H1 (cell line): ENCODE data around the gene LCN9. TPM values are rescaled to one million over a fixed set of nuclear protein-coding genes. Genes with fewer than 3 reads are reported as not detected.
"Not testable (repeated sequence)": the region's sequence is repeated elsewhere in the genome, so short reads cannot be mapped to it uniquely, and the experiment has no call there.

Experiments used
- CTCF ChIA-PET: fragments of 300-600 bp; sonication (Branson Sonifier 250); formaldehyde crosslinking; loops from one replicate; lab custom pipeline; 2021; ENCODE audit not compliant: partially characterized antibody; lab: Charles Lee
- POLR2A ChIA-PET: fragments of 300-600 bp; sonication (Branson Sonifier 250); formaldehyde crosslinking; loops from one replicate; lab custom pipeline; 2021; ENCODE audit warnings: inconsistent platforms; ENCODE audit not compliant: partially characterized antibody; lab: Charles Lee
- DNase-seq, 2 experiments: peaks; one replicate each; pipeline versions ENCODE4 v3.0.0 to v3.0.0-alpha.2; 2010 to 2022; ENCODE audit warnings: low spot score in 2 of 2, low read depth in 1 of 2, mixed read lengths in 1 of 2
- FAIRE-seq: peaks from 2 replicates; lab custom pipeline; 2011; peaks lifted over from hg19 to GRCh38; lab: Jason Lieb, UNC
- H2AFZ ChIP-seq: 2 replicates; pipeline ENCODE4 v1.8.1; 2012; ENCODE audit warnings: low read length, inconsistent platforms
- H2AK5ac ChIP-seq: 2 replicates; pipeline ENCODE4 v1.6.1; 2013; ENCODE audit warnings: low read depth, low read length
- H2BK120ac ChIP-seq: replicated peaks from 2 replicates; pipeline ENCODE3; 2013; ENCODE audit warnings: low read depth, low read length, inconsistent platforms
- H2BK12ac ChIP-seq: 2 replicates; pipeline ENCODE4 v1.6.1; 2013; ENCODE audit warnings: low read depth, low read length
- H2BK15ac ChIP-seq: 2 replicates; pipeline ENCODE4 v1.6.1; 2013; ENCODE audit warnings: low read length
- H2BK20ac ChIP-seq: 2 replicates; pipeline ENCODE4 v1.6.1; 2013; ENCODE audit warnings: low read length
- H2BK5ac ChIP-seq: 2 replicates; pipeline ENCODE4 v1.6.1; 2013; ENCODE audit warnings: low read depth, low read length
- H3K14ac ChIP-seq: 2 replicates; pipeline ENCODE4 v1.6.1; 2013; ENCODE audit warnings: inconsistent platforms; ENCODE audit not compliant: insufficient read length
- H3K18ac ChIP-seq: 2 replicates; pipeline ENCODE4 v1.6.1; 2013; ENCODE audit warnings: low read length; ENCODE audit errors: extremely low read depth
- H3K23ac ChIP-seq: 2 replicates; pipeline ENCODE4 v1.6.1; 2013; ENCODE audit warnings: inconsistent platforms; ENCODE audit not compliant: insufficient read length
- H3K23me2 ChIP-seq: 2 replicates; pipeline ENCODE4 v1.6.1; 2013; ENCODE audit warnings: low read depth, low read length
- H3K27ac ChIP-seq: 2 replicates; pipeline ENCODE4 v1.6.1; 2011; ENCODE audit warnings: low read depth, low read length, inconsistent platforms
- H3K27me3 ChIP-seq, 4 experiments: replicated peaks in 1 of 4; 1 replicate in 1 of 4; 2 replicates in 3 of 4; pipeline versions ENCODE4 v1.6.1 to v1.8.1; 2011 to 2013; ENCODE audit warnings: low read length in 3 of 4, mild to moderate bottlenecking in 3 of 4, inconsistent platforms in 2 of 4, mixed read lengths in 2 of 4, moderate library complexity in 1 of 4; ENCODE audit not compliant: control insufficient read depth in 3 of 4, insufficient read depth in 3 of 4; ENCODE audit errors: extremely low read depth in 1 of 4
- H3K36me3 ChIP-seq, 4 experiments: 2 replicates each; pipeline versions ENCODE4 v1.6.1 to v1.8.1; 2011 to 2013; ENCODE audit warnings: mild to moderate bottlenecking in 4 of 4, low read length in 3 of 4, moderate library complexity in 2 of 4, control low read depth in 1 of 4, inconsistent platforms in 1 of 4; ENCODE audit not compliant: insufficient read depth in 4 of 4, control insufficient read depth in 2 of 4
- H3K4ac ChIP-seq: replicated peaks from 2 replicates; pipeline ENCODE3; 2013; ENCODE audit warnings: low read length, low read depth, mixed read lengths, inconsistent platforms; ENCODE audit not compliant: insufficient read length
- H3K4me1 ChIP-seq, 4 experiments: replicated peaks in 1 of 4; 1 replicate in 1 of 4; 2 replicates in 3 of 4; pipeline versions ENCODE4 v1.6.1 to v1.8.1; 2011 to 2013; ENCODE audit warnings: low read length in 3 of 4, inconsistent platforms in 2 of 4, mixed read lengths in 1 of 4; ENCODE audit not compliant: insufficient read depth in 4 of 4, control insufficient read depth in 3 of 4
- H3K4me2 ChIP-seq, 2 experiments: 2 replicates each; pipeline versions ENCODE4 v1.6.1 to v1.8.1; 2011 to 2013; ENCODE audit warnings: low read depth in 2 of 2, low read length in 2 of 2, control low read depth in 1 of 2, inconsistent platforms in 1 of 2, mild to moderate bottlenecking in 1 of 2; ENCODE audit not compliant: insufficient read depth in 1 of 2
- H3K4me3 ChIP-seq, 4 experiments: fragments of 200-600, 300-600 bp in 1 of 4; sonication (generic), shearing (Covaris generic), sonication (Bioruptor Twin) in 1 of 4; 2 replicates each; pipeline versions ENCODE4 v1.5.1 to v1.8.1; 2011 to 2016; ENCODE audit warnings: low read length in 4 of 4, low read depth in 3 of 4, control low read depth in 2 of 4, inconsistent platforms in 2 of 4, mild to moderate bottlenecking in 2 of 4, mixed read lengths in 1 of 4, moderate library complexity in 1 of 4; ENCODE audit not compliant: insufficient read depth in 2 of 4; ENCODE audit errors: extremely low read depth in 1 of 4
- H3K56ac ChIP-seq: replicated peaks from 2 replicates; pipeline ENCODE3; 2013; ENCODE audit warnings: low read depth, mild to moderate bottlenecking, mixed read lengths, low read length, inconsistent platforms; ENCODE audit not compliant: insufficient read length
- H3K79me1 ChIP-seq: 2 replicates; pipeline ENCODE4 v1.6.1; 2013; ENCODE audit warnings: low read depth, low read length, control low read depth
- H3K79me2 ChIP-seq, 2 experiments: 2 replicates each; pipeline versions ENCODE4 v1.6.1 to v1.8.1; 2012 to 2013; ENCODE audit warnings: low read length in 2 of 2, mild to moderate bottlenecking in 2 of 2, inconsistent platforms in 1 of 2; ENCODE audit not compliant: insufficient read depth in 2 of 2, control insufficient read depth in 1 of 2
- H3K9ac ChIP-seq, 4 experiments: replicated peaks in 1 of 4; 1 replicate in 1 of 4; 2 replicates in 3 of 4; pipeline versions ENCODE4 v1.6.1 to v1.8.1; 2011 to 2013; ENCODE audit warnings: low read depth in 3 of 4, low read length in 3 of 4, control low read depth in 2 of 4, mild to moderate bottlenecking in 2 of 4, moderate library complexity in 2 of 4, inconsistent platforms in 1 of 4; ENCODE audit errors: extremely low read depth in 1 of 4
- H3K9me3 ChIP-seq, 2 experiments: 2 replicates each; pipeline versions ENCODE4 v1.6.1 to v1.8.1; 2012 to 2013; ENCODE audit warnings: mild to moderate bottlenecking in 2 of 2, moderate library complexity in 2 of 2, control low read depth in 1 of 2, inconsistent platforms in 1 of 2, low read depth in 1 of 2, low read length in 1 of 2, mixed read lengths in 1 of 2; ENCODE audit not compliant: insufficient read depth in 2 of 2
- H4K20me1 ChIP-seq, 2 experiments: replicated peaks in 1 of 2; 2 replicates each; pipeline versions ENCODE3 to v1.8.1; 2011 to 2013; ENCODE audit warnings: inconsistent platforms in 2 of 2, low read length in 2 of 2, mild to moderate bottlenecking in 1 of 2; ENCODE audit not compliant: insufficient read depth in 2 of 2, control insufficient read depth in 1 of 2
- H4K5ac ChIP-seq: 2 replicates; pipeline ENCODE4 v1.6.1; 2013; ENCODE audit warnings: low read length, low read depth, mixed read lengths, inconsistent platforms; ENCODE audit not compliant: insufficient read length
- H4K8ac ChIP-seq: 2 replicates; pipeline ENCODE4 v1.8.0; 2013; ENCODE audit warnings: mild to moderate bottlenecking, moderate library complexity, low read length, inconsistent platforms; ENCODE audit not compliant: insufficient read depth; ENCODE audit errors: extremely low read depth
- H4K91ac ChIP-seq: replicated peaks from 2 replicates; pipeline ENCODE3; 2013; ENCODE audit warnings: low read length, mixed read lengths, inconsistent platforms; ENCODE audit not compliant: insufficient read length
- WGBS, 2 experiments: shearing (Covaris generic) in 1 of 2; methylation state at CpG; one replicate each; pipeline versions ENCODE4 v1.1.6 to v1.1.7; 2013 to 2015; ENCODE audit warnings: low lambda C conversion rate in 2 of 2, mixed read lengths in 2 of 2, inconsistent platforms in 1 of 2, low coverage in 1 of 2, missing lambda C conversion rate in 1 of 2; ENCODE audit not compliant: insufficient replicate concordance in 2 of 2, insufficient coverage in 1 of 2, insufficient read length in 1 of 2; ENCODE audit errors: extremely low coverage in 1 of 2, missing lambda C conversion rate in 1 of 2; 5-methylcytosine and 5-hydroxymethylcytosine counted together
- polyA plus RNA-seq, 7 experiments: library from polyadenylated mRNA; depleted of rRNA in 3 of 7; stranded (reverse) in 5 of 7; unstranded in 2 of 7; fragments of >200 nt in 5 of 7; fragments of 200-250 nt in 2 of 7; gene quantifications; 1 replicate in 5 of 7; 2 replicates in 1 of 7; 4 replicates in 1 of 7; pipeline versions ENCODE4 v1.2.1 to v1.2.3, GENCODE V29; 2011 to 2013; ENCODE audit warnings: missing spikeins in 2 of 7, mixed read lengths in 2 of 7
- total RNA-seq: library from RNA; stranded (reverse); fragmentation: NEBNext Ultra II Directional; extraction: Animal tissue kit (Norgen Biotek cat#: 25700); gene quantifications from 2 replicates; pipeline ENCODE4 v1.2.1, GENCODE V29; 2021

The LCN9 gene
- total and polyA plus RNA-seq, 2 of the 8 experiments (the other 6 are each of a cell fraction or from before 2014, with no cell fraction given): 2.3 to 3.1 TPM

DNA sequence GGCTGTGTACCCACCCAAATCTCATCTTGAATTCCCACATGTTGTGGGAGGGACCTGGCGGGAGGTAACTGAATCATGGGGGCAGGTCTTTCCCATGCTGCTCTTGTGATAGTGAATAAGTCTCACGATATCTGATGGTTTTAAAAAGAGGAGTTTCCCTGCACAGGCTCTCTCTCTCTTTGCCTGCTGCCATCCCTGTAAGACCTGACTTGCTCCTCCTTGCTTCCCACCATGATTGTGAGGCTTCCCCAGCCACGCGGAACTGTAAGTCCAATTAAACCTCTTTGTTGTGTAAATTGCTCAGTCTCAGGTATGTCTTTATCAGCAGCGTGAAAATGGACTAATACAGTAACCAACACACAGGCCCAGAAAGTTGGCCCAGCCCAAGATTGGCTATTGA, 5.9 kb downstream of the LCN9 start:
- 87% methylated on average over 5 of the region's 5 CpGs; no CpG with 5 or more reads in 1 of the 2 experiments for WGBS, 2 experiments

More for the DNA sequence above, 5.9 kb downstream of the LCN9 start:
- H3K4ac ChIP-seq, POLR2A ChIA-PET, H3K4me1 ChIP-seq, H2BK120ac ChIP-seq, H2BK15ac ChIP-seq, H4K20me1 ChIP-seq, H3K36me3 ChIP-seq, H4K8ac ChIP-seq, DNase-seq, H3K23me2 ChIP-seq, H2AK5ac ChIP-seq, H3K23ac ChIP-seq, FAIRE-seq, H3K79me1 ChIP-seq, H2BK12ac ChIP-seq, H3K27me3 ChIP-seq, H3K9ac ChIP-seq, H3K14ac ChIP-seq, H3K27ac ChIP-seq, H2BK5ac ChIP-seq, H3K79me2 ChIP-seq, H2BK20ac ChIP-seq, H2AFZ ChIP-seq, H4K91ac ChIP-seq, H3K4me2 ChIP-seq, H3K56ac ChIP-seq, H3K18ac ChIP-seq, H4K5ac ChIP-seq, H3K4me3 ChIP-seq: not testable (repeated sequence)
- peaks cover 4 to 19% of the 10 kb centered on the region in 2 experiments; a peak in 3 of 4 replicates for H3K9me3 ChIP-seq
- CTCF ChIA-PET: interaction anchor here (1.3 kb wide), 1 partner anchor 67 kb away, joined by 3 read pairs; no protein-coding TSS in a partner anchor
